Measurements from ENCODE around the gene RGS5. TPM values are rescaled to one million over a fixed set of nuclear protein-coding genes. Genes with fewer than 3 reads are reported as not detected.
A peak's percentile ranks its signal among the peaks of the same experiment; 100 is the strongest.

The RGS5 gene
- total and polyA plus RNA-seq, 2 experiments from 2014 or later, result 23.4 to 48.3 TPM

- no peak overlapping the region for H3K27ac Mint-ChIP-seq
- Histone ChIP-seq H2AFZ (peak overlapping the region; percentile 35; the same call in 1 of the 2 replicates), H3K27ac (ENCODE audit: low read depth) (no peak overlapping the region), H3K9me2 (ENCODE audit: insufficient read depth) (peaks cover 6% of the 10 kb centered on the region; the same call in 1 of the 2 replicates), H3K4me3 (no peak overlapping the region), H3K4me1 (ENCODE audit: insufficient read depth) (no peaks in the 10 kb centered on the region), H3K36me3 (ENCODE audit: insufficient read depth) (no peaks in the 10 kb centered on the region), H3K27me3 (ENCODE audit: insufficient read depth) (no peaks in the 10 kb centered on the region), H3K4me2 (no peak overlapping the region), H3F3A (replicated peaks; ENCODE audit: low read depth) (no peaks in the 10 kb centered on the region), H4K20me1 (replicated peaks; ENCODE audit: insufficient read depth) (no peaks in the 10 kb centered on the region), H3K79me2 (replicated peaks; ENCODE audit: insufficient read depth) (no peaks in the 10 kb centered on the region)
- no peaks in the 10 kb centered on the region for H3K36me3 Mint-ChIP-seq (ENCODE audit: low read depth)
- DNase-seq (ENCODE audit: low spot score), result no peak
- no peaks in the 10 kb centered on the region for H3K9me3 Mint-ChIP-seq
- no peaks in the 10 kb centered on the region for H3K4me1 Mint-ChIP-seq
- ATAC-seq, result no peak
- H3K27me3 Mint-ChIP-seq (ENCODE audit: insufficient read depth, low read depth, poor library complexity), result peaks cover 3% of the 10 kb centered on the region
- no peak for TF ChIP-seq POLR2AphosphoS5 (IDR thresholded peaks at IDR 0.05; ENCODE audit: low read depth)
- no peak for TF ChIP-seq ZNF114 (CRISPR knock-in tag; IDR thresholded peaks at IDR 0.05)
- no peak for TF ChIP-seq NANOG (IDR thresholded peaks at IDR 0.05; ENCODE audit: borderline replicate concordance)
- no peak for TF ChIP-seq REST (IDR thresholded peaks at IDR 0.05; ENCODE audit: unreplicated experiment)
- TF ChIP-seq ETS1 (IDR thresholded peaks at IDR 0.05), result no peak
- TF ChIP-seq EZH2phosphoT487 (IDR thresholded peaks at IDR 0.05; ENCODE audit: unreplicated experiment), result no peak
- no peak for TF ChIP-seq CREB1 (CRISPR knock-in tag; IDR thresholded peaks at IDR 0.05; ENCODE audit: low read depth)
- no peak for TF ChIP-seq ZNF331 (CRISPR knock-in tag; IDR thresholded peaks at IDR 0.05; ENCODE audit: low read depth)
- no peak for TF ChIP-seq JUNB (IDR thresholded peaks at IDR 0.05; ENCODE audit: unreplicated experiment)
- no peak for TF ChIP-seq EZH2 (IDR thresholded peaks at IDR 0.05; ENCODE audit: low read depth, unreplicated experiment)
- no peak for TF ChIP-seq CTCF (conservative IDR thresholded peaks at IDR 0.05; ENCODE audit: low read depth in 2 of 2)
- TF ChIP-seq ZNF462 (CRISPR knock-in tag; IDR thresholded peaks at IDR 0.05), result no peak
- no peak for TF ChIP-seq STAT1 (IDR thresholded peaks at IDR 0.05; ENCODE audit: unreplicated experiment)
- H3K4me3 Mint-ChIP-seq, result no peak overlapping the region
Observed at GRCh38 chr1:163094589-163094988, 108.1 kb downstream of the RGS5 start.
